GM19043 (cell line): Measurements from ENCODE around the gene AFAP1.

ENCODE experiments used
- ATAC-seq: cut with Tn5 transposase; IDR thresholded peaks from one replicate; pipeline ENCODE4 v1.9.1; 2021; ENCODE audit warnings: low read depth; ENCODE audit not compliant: unreplicated experiment

Gene AFAP1

GRCh38 chr4:7745301-7745885 lies 194.3 kb downstream of the AFAP1 start:
- no peak for ATAC-seq

- no peak for ATAC-seq
These were observed 195.4 kb downstream of the AFAP1 start for GRCh38 chr4:7744142-7744804.

- no peak for ATAC-seq
These were observed 196.8 kb downstream of the AFAP1 start for GRCh38 chr4:7742807-7743280.

- ATAC-seq = no peak
These were observed 197.5 kb downstream of the AFAP1 start for GRCh38 chr4:7741946-7742806.

DNA sequence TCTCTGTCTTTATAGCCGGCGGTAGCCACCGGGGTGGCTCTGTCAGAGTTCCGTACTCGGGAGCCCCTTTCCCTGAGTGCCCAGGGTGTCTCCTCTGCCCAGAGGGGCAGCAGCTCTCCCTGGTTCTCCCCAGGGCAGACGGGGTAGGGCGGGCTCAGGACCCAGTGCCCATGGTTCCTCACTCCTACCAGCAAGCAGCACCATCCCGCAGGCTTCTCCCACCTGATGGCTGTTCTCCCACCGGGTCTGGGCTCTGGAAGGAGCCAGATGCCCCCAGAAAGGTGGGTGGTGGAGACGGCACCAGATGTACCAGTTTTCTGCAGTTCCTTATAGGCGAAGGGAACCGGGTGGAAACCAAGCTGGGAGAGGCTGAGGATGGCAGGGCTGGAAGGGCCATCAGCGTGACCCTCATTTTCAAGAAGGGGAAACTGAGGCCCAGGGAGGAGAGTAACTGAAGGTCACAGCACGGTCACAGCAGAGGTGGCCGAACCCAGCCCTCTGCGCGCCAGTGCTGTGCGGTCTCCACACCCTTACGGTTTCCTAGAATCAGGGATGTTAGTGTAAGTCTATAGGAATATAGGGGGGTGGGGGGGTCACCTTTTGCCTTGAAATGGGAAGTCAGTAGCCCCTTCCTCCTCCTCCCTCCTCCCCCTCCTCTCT lies 198.7 kb downstream of the AFAP1 start:
- no peak for ATAC-seq

DNA sequence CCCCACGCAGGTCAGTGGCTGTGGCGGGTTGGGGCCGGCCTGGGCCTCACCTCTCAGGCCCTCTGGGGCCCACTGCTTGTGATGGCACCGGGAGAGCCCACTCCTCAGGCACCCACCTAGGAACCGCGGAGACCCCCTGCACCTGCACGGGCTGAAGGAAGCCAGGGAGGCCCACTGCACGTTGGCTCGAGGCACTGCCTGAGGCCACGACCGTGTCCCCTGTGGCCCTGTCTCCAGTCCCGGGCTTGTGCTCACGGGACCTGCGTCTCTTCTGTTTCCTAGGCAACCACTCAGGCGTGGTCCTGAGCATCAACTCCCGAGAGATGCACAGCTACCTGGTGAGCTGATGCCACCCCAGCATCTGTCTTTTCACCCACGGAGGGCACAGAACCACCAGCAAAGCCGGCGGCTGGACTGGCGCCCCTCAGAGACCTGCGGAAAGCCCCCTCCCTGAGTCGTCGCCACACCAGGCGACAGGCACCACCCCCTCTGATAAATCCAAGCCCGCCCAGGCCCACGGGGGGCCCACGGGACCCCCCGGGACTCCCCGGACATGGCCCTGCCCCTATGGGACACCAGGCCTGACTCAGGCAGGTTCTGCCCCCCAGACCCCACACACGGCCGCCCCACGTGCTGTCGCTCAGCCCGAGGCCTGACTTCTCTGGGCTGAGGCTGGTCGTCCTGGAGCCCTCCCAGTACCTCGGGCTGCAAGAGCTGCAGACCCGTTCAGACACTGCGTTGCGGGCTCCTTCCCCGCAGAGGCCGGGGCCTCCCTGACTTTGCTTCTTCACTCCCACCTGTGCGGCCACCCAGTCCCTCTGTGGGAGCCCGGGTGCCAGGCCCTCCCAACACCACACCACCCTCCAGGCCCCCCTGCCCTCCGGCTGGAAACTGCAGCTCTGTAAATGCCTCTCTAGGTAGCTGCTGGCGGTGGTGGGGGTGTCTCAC lies 199.5 kb downstream of the AFAP1 start:
- ATAC-seq = no peak

- no peak for ATAC-seq
These were observed 200.4 kb downstream of the AFAP1 start for GRCh38 chr4:7739077-7739917.

DNA sequence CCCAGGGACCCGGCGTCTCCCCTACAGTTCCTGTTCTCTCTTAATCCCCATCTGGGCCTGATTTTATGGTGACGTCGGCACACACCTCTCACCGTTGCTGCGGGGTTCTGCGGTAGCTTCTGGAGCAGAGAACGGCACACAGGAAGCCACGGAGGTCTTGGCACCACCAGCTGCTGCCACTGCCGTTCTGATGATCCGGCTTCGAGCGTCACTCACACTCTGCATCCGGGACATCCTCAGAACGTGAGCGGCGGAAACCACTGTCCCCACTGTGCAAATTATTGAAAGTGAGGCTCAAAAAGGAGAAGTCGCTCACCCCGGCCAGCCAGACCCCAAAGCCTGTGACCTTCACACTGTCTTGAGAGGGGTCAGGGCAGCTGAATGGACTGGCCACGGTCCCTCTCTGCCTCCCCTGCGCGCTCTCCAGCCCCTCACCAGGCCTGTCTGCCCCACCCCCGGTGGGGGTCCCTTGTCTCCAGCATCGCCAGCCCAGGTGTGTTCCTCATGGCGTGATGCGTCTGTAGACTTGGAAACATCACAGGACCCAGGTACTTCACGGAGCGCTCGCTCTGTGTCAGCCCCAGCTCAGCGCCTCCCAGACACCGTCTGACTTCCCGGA lies 201.1 kb downstream of the AFAP1 start:
- ATAC-seq = no peak

- ATAC-seq = no peak
These were observed 201.8 kb downstream of the AFAP1 start for GRCh38 chr4:7737752-7738457.

- no peak for ATAC-seq
These were observed 202.4 kb downstream of the AFAP1 start for GRCh38 chr4:7737268-7737645.

GRCh38 chr4:7736436-7737267 lies 203.0 kb downstream of the AFAP1 start:
- ATAC-seq = no peak

GRCh38 chr4:7735961-7736360 lies 203.7 kb downstream of the AFAP1 start:
- ATAC-seq = no peak

DNA sequence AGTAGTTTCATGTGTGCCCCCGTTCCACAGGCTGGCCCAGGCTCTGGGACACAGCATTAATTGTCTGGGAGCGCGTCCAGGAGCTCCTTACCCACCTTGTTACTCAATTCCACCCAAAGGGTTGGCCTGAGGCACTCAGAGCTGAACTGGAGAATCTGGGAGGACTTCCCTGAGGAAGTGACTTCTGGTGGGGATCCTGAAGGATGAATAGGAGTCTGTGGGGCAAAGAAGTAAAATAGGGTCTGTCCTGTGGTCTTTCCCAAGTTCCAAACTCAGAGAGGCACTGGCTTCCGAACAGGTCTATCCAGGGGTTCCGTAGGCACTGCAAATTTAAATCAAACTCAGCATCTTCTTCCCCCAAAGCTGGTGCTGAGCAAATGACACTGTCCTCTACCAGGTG lies 204.3 kb downstream of the AFAP1 start:
- ATAC-seq = no peak

DNA sequence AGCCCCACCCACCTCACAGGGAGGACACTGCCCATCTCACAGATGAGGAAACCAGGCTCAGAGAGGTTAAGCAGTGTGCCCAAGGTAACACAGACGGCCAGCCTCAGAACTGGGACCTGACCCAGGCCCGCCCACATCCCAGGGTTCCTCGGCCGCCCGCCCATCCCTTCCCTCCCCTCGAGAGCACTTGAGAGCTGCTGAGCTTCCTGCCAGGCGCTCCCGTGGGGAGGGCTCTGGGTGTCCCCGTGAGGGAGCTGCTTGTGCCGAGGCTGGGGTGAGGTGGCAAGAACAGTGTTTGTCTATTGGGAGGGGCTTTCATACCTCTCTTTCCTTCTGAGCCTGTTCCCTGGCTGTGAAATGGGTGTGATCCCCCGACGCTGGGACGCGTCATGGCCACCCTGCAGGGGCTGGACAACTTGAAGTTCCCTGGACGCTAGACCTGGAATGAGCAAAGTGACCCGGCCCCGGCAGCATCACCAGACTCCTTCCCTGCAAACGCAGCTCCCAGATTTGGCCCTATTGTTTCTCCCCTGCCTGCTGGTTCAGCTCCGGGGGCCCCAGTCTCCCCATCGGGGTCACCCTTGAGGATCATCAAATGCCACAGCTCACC lies 204.9 kb downstream of the AFAP1 start:
- no peak for ATAC-seq

- ATAC-seq = no peak
These were observed 205.6 kb downstream of the AFAP1 start for GRCh38 chr4:7733801-7734650.

GRCh38 chr4:7733201-7733600 lies 206.5 kb downstream of the AFAP1 start:
- no peak for ATAC-seq
